Left lung (tissue), 10 donors: ENCODE measurements around the gene ZNF423. TPM values are rescaled to one million over a fixed set of nuclear protein-coding genes. Genes with fewer than 3 reads are reported as not detected.

ENCODE experiments used
- ATAC-seq: fragments of 200-7000 bp; cut with Tn5 transposase; one replicate; pipeline ENCODE4 v1.9.1; 2020; ENCODE audit warnings: moderate library complexity
- DNase-seq, 4 donors: peaks; one replicate each; pipeline ENCODE4 v3.0.0-alpha.2; 2013 to 2020
- H3K27ac ChIP-seq, 2 donors: fragments of 200-600 bp; sonication (generic) in 1 of 2; one replicate each; pipeline versions ENCODE4 v1.5.0 to v1.8.0; 2020 to 2021
- H3K27me3 ChIP-seq, 2 donors: fragments of 200-600 bp; sonication (generic) in 1 of 2; one replicate each; pipeline versions ENCODE4 v1.5.0 to v1.8.0; 2020 to 2021
- H3K36me3 ChIP-seq, 2 donors: fragments of 200-600 bp; sonication (generic) in 1 of 2; one replicate each; pipeline versions ENCODE4 v1.5.0 to v1.8.0; 2020 to 2021
- H3K4me1 ChIP-seq, 2 donors: fragments of 200-600 bp; one replicate each; pipeline ENCODE4 v1.8.0; 2021
- H3K4me3 ChIP-seq, 2 donors: fragments of 200-600 bp; sonication (generic) in 1 of 2; one replicate each; pipeline versions ENCODE4 v1.5.0 to v1.8.0; 2020 to 2021; ENCODE audit warnings: mild to moderate bottlenecking in 1 of 2
- H3K9me3 ChIP-seq, 2 donors: fragments of 200-600 bp; sonication (generic) in 1 of 2; one replicate each; pipeline versions ENCODE4 v1.5.0 to v1.8.0; 2020 to 2021
- intact Hi-C, 2 donors: fragments of 100-400 bp; cut with DNase I; formaldehyde crosslinking; loops; one replicate each; pipeline versions ENCODE4 v1.11.2 to v1.14.2; 2022
- polyA plus RNA-seq, 6 donors: library from polyadenylated mRNA; unstranded; fragments of 120-200 nt; gene quantifications; one replicate each; pipeline ENCODE4 v1.2.1, GENCODE V29; 2013; ENCODE audit not compliant: insufficient read length in 6 of 6
- total RNA-seq, 2 donors: library from RNA; stranded (reverse); fragmentation: NEBNext Ultra II Directional; extraction: Animal tissue kit (Norgen Biotek cat#: 25700); gene quantifications; one replicate each; pipeline ENCODE4 v1.2.1, GENCODE V29; 2021
- TF ChIP-seq, protein P1 (sequence below), 2 donors: fragments of 200-600 bp; sonication (generic) in 1 of 2; IDR thresholded peaks; one replicate each; pipeline versions ENCODE4 v1.5.0 to v1.8.0; 2021; ENCODE audit warnings: antibody characterized with exemption in 2 of 2
- donor health status: DM: no; HTN: yes; CAD: no.
- donor health status: DM: no; HTN: no; CAD: no.

Gene ZNF423
- total and polyA plus RNA-seq, 8 donors, result 7.8 to 30.5 (median 26.6) TPM

DNA sequence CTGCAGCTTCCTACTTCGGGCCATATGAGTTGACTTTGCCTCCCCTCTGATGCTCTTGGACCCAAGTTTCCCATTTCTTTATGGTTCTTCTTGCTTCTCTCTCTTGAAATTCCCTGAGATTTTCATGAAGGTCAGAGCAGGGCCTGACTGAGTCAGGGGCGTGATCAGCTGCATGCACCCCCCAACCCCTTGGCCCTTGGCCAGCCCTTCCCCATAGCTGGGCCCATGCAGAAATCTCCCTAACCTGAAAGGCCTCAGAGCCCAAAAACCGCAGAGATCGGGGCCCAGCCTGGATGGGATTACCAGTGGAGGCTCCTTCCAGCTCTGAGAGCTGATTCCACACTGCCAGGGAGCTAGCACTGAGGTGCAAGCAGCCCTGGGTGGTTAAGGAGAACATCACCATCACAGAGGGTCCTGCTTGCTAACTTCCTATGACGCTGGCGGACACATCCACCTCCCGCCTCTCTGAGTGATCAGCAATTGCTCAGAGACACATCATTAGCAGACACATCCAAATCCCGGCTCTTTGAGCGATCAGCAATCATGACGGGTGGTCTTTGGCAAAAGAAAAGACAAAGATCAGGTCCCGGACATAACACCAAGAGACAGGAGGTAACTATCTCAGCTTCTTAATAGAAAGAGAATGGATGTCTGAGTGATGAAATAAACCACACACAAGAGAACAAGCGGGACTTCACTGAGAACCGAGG, 320.9 kb downstream of the ZNF423 start:
- no peaks in the 10 kb centered on the region for H3K36me3 ChIP-seq
- peaks cover 0 to 10% of the 10 kb centered on the region in 2 donors for H3K27me3 ChIP-seq
- peaks cover 0 to 8% of the 10 kb centered on the region in 2 donors for H3K4me1 ChIP-seq
- H3K27ac ChIP-seq, result no peak overlapping the region
- ATAC-seq, result no peak
- peak in 1 of 4 donors; percentile 56 for DNase-seq
- no peak overlapping the region for H3K4me3 ChIP-seq
- intact Hi-C loops, result no loop called here
- TF ChIP-seq, protein P1, sequence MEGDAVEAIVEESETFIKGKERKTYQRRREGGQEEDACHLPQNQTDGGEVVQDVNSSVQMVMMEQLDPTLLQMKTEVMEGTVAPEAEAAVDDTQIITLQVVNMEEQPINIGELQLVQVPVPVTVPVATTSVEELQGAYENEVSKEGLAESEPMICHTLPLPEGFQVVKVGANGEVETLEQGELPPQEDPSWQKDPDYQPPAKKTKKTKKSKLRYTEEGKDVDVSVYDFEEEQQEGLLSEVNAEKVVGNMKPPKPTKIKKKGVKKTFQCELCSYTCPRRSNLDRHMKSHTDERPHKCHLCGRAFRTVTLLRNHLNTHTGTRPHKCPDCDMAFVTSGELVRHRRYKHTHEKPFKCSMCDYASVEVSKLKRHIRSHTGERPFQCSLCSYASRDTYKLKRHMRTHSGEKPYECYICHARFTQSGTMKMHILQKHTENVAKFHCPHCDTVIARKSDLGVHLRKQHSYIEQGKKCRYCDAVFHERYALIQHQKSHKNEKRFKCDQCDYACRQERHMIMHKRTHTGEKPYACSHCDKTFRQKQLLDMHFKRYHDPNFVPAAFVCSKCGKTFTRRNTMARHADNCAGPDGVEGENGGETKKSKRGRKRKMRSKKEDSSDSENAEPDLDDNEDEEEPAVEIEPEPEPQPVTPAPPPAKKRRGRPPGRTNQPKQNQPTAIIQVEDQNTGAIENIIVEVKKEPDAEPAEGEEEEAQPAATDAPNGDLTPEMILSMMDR (IDR thresholded peaks at IDR 0.05), result no peak
- H3K9me3 ChIP-seq, result no peaks in the 10 kb centered on the region

DNA sequence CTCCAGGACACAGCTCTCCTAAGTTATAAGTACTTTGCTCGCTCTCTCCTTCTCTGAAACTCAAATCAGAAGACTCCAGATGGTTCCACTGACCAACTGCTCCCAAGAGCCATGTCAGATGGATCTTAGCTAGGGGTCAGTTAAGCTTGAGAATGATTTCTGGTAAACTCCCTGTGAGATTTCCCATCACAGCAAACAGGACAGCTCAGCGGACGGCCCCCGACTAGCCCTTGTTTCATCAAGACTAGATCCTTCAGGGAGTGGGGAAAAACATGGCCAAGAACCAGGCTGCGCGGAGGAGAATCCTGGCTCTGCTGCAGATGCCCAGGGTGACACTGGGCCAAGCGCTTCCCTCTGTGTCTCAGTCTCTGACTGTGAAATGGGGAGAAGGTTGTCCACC, 322.5 kb downstream of the ZNF423 start:
- no peaks in the 10 kb centered on the region for H3K9me3 ChIP-seq
- intact Hi-C loops, result no loop called here
- H3K4me1 ChIP-seq, result peaks cover 0 to 8% of the 10 kb centered on the region in 2 donors
- no peaks in the 10 kb centered on the region for H3K36me3 ChIP-seq
- DNase-seq (no peak), ATAC-seq (no peak)
- TF ChIP-seq, protein P1 (IDR thresholded peaks at IDR 0.05), result no peak
- peaks cover 0 to 26% of the 10 kb centered on the region in 2 donors for H3K27me3 ChIP-seq
- no peak overlapping the region for H3K4me3 ChIP-seq
- H3K27ac ChIP-seq, result no peak overlapping the region

DNA sequence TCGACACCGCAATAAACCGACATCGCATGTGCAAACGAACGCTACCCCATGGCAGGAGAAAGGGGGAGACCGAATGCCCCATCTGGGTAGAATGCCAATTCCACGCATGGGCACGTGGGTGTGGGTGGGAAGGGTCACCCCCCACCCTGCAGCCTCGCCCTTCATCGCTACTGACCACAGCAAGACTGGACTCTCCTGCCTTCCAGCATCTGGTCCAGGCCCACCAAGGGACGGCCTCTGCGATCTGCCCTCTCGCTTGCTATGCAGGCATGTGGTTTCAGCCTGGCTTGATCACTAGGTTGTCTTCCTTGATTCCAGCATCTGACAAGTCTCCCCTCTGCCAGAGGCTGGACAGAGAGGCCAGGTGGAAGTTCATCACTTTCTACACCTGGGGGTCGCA, 323.0 kb downstream of the ZNF423 start:
- no peak for DNase-seq
- intact Hi-C loops, result no loop called here
- no peak for ATAC-seq
- TF ChIP-seq, protein P1 (IDR thresholded peaks at IDR 0.05), result no peak
- no peak overlapping the region for H3K4me3 ChIP-seq
- H3K27me3 ChIP-seq, result peaks cover 0 to 32% of the 10 kb centered on the region in 2 donors
- no peaks in the 10 kb centered on the region for H3K36me3 ChIP-seq
- H3K27ac ChIP-seq, result no peak overlapping the region
- peaks cover 0 to 8% of the 10 kb centered on the region in 2 donors for H3K4me1 ChIP-seq
- no peaks in the 10 kb centered on the region for H3K9me3 ChIP-seq

DNA sequence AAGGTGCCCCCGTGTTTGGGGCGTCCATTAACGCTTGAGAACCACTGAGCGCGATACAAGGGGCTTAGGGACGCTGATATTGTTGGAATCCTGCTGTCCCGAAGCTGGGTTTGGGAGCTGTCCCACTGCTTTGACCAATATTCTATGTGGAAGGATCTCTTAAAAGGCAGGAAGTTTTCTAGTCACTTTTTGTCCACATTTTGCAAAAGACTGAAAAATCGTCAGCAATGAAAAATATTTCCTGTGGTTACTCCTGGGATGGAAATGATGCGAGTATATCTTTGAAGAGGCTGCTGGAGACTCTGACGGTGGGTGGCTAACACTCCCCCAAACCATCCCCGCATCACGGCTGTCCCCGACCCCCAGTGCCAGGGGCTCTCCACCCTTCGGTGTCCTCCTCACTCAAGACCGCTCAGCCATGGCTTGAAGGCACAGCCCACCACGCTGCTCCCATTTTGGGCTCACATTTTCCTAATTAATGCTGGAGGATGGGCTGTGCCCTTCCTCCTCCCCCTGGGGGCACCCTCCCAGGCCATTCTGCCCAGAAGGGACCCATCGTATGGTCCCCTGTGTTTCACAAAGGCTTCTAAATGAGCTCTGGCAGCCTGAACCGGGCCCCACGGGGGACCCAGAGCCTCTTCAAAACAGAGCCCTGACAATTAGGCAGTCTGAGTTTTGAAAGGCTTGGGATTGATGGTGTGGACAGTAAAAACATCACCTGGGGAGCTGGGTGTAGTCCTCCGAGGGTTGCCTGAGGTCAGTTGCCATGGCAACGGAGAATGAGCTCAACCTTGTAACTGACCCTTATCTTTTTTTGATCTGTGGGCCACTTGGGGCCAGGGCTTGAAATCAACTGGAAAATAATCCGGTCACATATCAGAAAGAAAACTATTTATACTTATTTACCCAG, 323.7 kb downstream of the ZNF423 start:
- no peaks in the 10 kb centered on the region for H3K36me3 ChIP-seq
- no peak overlapping the region for H3K4me3 ChIP-seq
- intact Hi-C loops, result no loop called here
- H3K9me3 ChIP-seq, result no peaks in the 10 kb centered on the region
- peaks cover 2 to 8% of the 10 kb centered on the region in 2 donors for H3K4me1 ChIP-seq
- peaks cover 0 to 34% of the 10 kb centered on the region in 2 donors for H3K27me3 ChIP-seq
- no peak for DNase-seq
- no peak overlapping the region for H3K27ac ChIP-seq
- TF ChIP-seq, protein P1 (IDR thresholded peaks at IDR 0.05), result no peak
- ATAC-seq, result no peak

DNA sequence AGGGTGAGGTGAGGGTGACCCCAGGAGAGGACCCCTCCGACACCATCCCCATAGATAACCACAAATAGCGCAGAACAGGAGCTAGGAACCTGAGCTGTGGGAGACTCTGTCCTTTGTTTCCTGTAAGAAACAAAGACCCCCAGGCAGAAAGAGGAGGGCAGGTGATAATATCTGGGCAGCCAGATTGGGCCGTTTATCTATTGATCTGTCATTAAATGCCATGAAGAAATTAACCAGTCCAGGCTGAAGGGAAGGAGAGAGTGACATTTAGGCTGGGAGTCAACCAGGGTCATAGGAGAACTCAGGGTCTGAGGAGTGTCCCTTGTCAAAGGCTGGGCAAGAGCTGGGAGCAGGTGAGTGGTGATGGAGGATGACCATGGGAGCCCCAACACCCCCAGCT, 324.5 kb downstream of the ZNF423 start:
- no peak for DNase-seq
- H3K4me1 ChIP-seq, result peaks cover 2 to 8% of the 10 kb centered on the region in 2 donors
- intact Hi-C loops, result no loop called here

More for the DNA sequence above, 324.5 kb downstream of the ZNF423 start:
- TF ChIP-seq, protein P1 (IDR thresholded peaks at IDR 0.05), result no peak
- H3K9me3 ChIP-seq, result no peaks in the 10 kb centered on the region
- H3K4me3 ChIP-seq, result no peak overlapping the region
- no peaks in the 10 kb centered on the region for H3K36me3 ChIP-seq
- H3K27me3 ChIP-seq, result peaks cover 0 to 34% of the 10 kb centered on the region in 2 donors
- no peak overlapping the region for H3K27ac ChIP-seq
- ATAC-seq, result no peak
